HG03521 (cell line): ENCODE measurements around the gene HS3ST1.
A peak's percentile ranks its signal among the peaks of the same experiment; 100 is the strongest.

Experiments
- ATAC-seq: cut with Tn5 transposase; IDR thresholded peaks from one replicate; pipeline ENCODE4 v1.9.1; 2021; ENCODE audit warnings: mild to moderate bottlenecking, moderate library complexity; ENCODE audit not compliant: unreplicated experiment

HS3ST1 gene

GRCh38 chr4:11428231-11428898, at the start of gene HS3ST1:
HS3ST1 (minus strand) TSS chr4:11428894; CDS start chr4:11400005, 28,889 bp downstream.
- peak; percentile 23 for ATAC-seq

DNA sequence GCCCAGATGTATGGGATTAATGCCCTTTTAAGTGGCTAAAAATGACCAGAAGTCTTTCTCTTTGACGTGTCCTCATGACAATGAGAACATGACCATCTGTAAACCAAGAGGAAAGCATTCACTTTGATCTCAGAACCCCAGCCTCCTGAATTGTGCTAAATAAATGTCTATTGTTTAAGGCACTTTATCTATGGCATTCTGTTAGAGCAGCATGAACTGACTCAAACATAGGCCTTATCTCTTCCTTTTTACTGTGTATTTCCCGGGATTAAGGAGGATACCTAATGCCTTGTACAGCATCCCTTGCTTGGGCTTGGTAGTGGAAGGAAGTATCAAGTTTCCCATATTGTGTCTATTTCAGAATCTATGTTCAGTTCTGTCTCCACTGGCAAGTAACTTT, 47.2 kb upstream of the HS3ST1 start:
- ATAC-seq, result no peak

DNA sequence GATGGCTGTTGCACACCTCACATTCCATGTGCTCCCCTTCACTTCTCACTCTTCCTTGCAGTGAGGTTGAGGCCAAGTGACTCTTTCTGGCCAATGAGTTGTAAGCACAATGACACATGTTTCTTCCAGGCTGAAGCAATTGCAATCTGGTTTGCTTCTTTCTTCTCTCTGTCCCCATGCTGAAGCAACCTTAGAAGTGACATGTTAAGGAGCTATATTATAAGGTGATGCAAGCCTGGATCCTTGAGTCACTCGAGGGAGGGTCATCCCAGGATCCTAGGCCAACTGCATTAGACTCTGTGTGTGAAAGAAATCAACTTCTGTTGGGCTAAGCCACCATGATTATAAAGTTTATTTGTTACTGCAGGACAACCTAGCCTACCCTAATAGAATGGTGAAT, 45.5 kb upstream of the HS3ST1 start:
- ATAC-seq, result no peak

DNA sequence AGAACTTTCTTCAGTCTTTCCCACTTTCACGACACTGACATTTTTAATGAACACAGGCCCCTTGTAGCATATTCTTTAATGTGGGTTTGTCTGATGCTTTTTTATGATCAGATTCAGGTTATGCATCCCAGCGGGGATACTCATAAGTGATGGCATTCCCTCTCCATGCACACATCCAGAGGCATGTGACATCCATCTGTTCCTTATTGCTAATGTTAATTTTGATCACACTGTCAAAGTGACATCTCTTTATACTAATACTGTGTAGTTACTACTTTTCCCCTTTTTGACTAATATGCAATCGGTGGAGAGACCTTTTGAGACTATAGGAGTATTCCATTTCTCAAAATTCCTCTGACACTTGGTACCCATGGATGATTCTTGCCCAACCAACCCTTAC, 43.8 kb upstream of the HS3ST1 start:
- no peak for ATAC-seq

GRCh38 chr4:11471618-11472017, 42.9 kb upstream of the HS3ST1 start:
- ATAC-seq, result peak; percentile 44

DNA sequence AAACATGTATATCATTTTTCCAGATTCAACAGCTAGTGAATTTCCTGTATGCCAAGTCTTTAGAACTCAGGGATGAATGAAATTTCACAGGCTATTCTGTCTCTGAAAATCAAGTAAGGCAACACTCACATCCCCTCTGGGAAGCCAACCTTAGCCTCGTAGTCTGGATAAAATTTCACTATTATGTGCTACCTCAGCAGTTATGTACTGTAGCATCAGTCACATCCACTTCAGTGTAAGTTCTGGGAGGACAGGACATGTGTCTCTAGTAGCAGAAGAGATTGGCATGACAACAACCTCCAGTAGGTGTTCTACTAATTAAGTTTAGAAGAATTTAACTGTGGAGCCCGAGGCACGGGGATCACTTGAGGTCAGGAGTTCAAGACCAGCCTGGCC, 42.4 kb upstream of the HS3ST1 start:
- ATAC-seq, result no peak

- ATAC-seq, result peak; percentile 56
These were observed 41.8 kb upstream of the HS3ST1 start for GRCh38 chr4:11470438-11471045.

GRCh38 chr4:11469650-11470437, 41.1 kb upstream of the HS3ST1 start:
- peak; percentile 70 for ATAC-seq

DNA sequence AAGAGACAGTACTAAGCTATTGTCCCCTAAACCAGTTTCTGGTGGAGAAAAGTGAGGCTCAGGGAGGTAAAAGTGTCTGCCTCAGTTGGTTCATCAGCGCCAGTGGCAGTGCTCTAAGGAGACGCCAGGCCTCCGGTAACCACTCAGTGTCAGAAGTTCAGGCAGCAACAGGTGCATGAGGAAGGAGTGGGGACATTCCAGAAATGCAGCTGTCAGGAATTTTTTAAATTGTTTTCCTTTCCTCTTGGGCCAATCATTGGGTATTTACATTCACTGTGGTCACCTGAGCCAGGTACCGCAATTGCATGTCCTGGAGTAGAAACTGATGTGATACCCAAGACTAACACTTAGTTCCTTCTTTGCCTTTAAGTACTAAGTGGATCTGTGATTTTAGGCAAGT, 40.2 kb upstream of the HS3ST1 start:
- ATAC-seq, result no peak

GRCh38 chr4:11467931-11468330, 39.2 kb upstream of the HS3ST1 start:
- no peak for ATAC-seq

GRCh38 chr4:11463707-11464106, 35.0 kb upstream of the HS3ST1 start:
- ATAC-seq, result no peak

DNA sequence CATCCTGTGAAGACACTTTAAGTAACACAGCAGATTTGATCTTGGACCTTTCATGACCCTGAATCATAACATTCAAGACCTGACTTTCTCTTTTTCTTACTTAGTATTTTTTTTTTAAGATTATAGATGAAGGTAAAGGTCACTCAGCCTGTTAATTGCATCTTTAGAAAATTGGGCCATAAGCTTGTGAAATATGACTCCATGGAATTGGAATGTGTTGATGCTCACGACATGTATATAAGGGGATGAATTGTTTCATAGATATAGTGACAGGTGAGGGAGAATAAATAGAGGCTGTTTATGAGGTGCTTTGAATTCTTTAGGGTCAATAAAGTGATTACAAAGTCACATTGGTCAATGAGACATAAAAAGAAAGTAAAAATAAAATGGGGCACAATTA, 27.7 kb upstream of the HS3ST1 start:
- no peak for ATAC-seq

- ATAC-seq, result no peak
These were observed 26.6 kb upstream of the HS3ST1 start for GRCh38 chr4:11455201-11455835.

DNA sequence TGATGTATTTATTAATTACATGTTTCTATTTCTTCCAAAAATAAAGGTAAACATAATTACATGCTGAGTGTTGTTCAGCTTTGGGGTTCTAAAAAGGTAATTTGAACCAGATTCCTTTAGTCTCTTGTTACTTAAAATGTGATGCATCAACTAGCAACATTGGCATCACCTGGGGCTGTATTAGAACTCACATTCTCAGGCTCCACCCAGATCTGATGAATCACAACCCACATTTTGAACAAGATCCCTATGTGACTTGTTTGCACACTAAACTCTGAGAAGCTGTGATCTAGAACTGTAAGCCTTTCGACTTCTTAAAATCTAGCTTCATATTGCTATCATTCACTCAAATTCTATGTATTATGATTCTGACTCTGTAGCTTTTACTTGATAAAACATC, 23.0 kb upstream of the HS3ST1 start:
- no peak for ATAC-seq

GRCh38 chr4:11446155-11446811, 17.6 kb upstream of the HS3ST1 start:
- ATAC-seq, result no peak

DNA sequence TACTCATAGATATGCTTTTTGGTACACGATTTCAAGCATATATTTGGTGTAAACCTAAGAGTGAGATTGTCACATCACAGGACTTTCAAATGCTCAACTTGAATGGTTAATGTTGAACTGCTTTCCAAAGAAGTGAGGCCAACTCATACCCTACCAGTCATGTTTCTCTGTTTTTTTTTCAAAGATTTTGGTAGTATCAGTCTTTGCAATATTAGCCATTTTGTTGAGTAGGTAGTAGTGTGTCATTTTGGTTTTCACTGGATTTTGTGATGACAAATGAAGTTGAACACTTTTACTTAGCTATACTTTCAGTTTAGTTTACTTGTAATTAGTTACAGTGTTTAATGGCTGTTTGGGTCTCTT, 12.5 kb upstream of the HS3ST1 start:
- no peak for ATAC-seq

GRCh38 chr4:11440481-11441193, 11.9 kb upstream of the HS3ST1 start:
- ATAC-seq, result no peak

DNA sequence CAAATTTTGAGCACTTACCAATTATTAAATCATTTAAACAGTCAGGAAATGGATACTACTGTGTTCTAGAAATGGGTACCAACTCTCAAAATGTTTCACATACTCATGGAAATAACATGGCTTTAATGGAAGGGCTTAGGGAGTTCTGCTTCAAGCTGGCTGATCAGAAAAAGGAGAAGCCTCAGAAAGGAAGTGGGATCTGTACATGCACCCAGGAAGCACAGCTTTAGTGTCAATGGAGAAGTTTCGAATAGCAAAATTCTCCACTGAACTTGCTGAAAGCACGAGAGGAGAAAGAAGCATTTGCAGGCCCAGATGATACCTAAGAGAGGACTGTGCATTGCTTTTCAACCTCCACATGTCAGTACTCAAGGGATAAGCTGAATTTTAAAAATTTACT, 11.1 kb upstream of the HS3ST1 start:
- no peak for ATAC-seq

- no peak for ATAC-seq
These were observed 10.0 kb upstream of the HS3ST1 start for GRCh38 chr4:11438647-11439046.

DNA sequence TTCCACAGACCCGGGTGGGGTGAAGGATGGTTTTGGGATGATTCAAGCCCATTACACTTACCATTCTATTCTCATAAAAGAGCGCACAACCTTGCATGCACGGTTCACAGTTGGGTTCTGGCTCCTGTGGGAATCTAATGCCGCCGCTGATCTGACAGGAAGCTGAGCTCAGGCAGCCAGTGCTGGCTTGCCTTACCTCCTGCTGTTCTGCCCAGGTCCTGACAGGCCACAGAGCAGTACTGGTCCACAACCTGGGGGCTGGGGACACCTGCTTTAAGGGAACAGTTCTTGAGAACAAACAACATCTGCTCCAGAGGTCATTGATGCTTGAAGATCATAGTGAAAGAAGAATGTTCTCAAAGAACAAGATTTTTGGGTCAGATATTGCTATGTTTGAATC, 8.0 kb upstream of the HS3ST1 start:
- ATAC-seq, result no peak

DNA sequence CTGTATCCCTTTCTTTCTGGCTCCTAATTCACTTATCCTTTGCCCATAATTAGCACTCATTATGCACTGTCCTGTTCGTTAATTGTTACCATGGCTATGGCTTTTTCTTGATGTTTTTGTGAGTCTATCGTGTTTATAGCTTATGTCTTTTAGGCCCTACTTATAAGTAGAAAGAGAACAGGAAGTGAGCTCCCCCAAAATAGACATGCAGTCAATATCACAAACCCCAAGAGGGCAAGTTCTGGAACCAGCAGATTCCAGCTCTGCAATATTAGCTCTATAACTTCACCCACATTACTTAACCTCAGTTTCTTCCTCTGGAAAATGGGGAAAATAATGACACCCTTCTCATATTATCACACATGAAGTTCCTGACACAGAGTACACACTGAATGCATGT, 7.4 kb upstream of the HS3ST1 start:
- no peak for ATAC-seq
